K562 (cell line): ENCODE data around the gene PTPRF.

Source experiments
- CTCF ChIP-seq, 3 experiments: IDR thresholded peaks in 2 of 3; conservative IDR thresholded peaks in 1 of 3; 2 replicates each; pipeline ENCODE4 v1.5.1; 2011 to 2012; ENCODE audit warnings: low read length in 3 of 3, mild to moderate bottlenecking in 3 of 3, control low read depth in 2 of 3, improper control_type of control experiment in 1 of 3, inconsistent platforms in 1 of 3, low read depth in 1 of 3, mixed read lengths in 1 of 3, moderate library complexity in 1 of 3; ENCODE audit not compliant: insufficient read depth in 2 of 3
- EP400 ChIP-seq: fragments of 450-650 bp; IDR thresholded peaks from 2 replicates; pipeline ENCODE4 v1.6.1; 2017; ENCODE audit warnings: antibody characterized with exemption, mild to moderate bottlenecking, moderate library complexity
- FOSL1 ChIP-seq: fragments of 200-800 bp; sonication (Bioruptor generic); conservative IDR thresholded peaks from 2 replicates; pipeline ENCODE4 v1.6.1; 2016; ENCODE audit warnings: missing genetic modification characterization, missing compliant biosample characterization
- JUND ChIP-seq, 2 experiments: IDR thresholded peaks; 2 replicates in 1 of 2; 3 replicates in 1 of 2; pipeline ENCODE4 v1.6.1; 2011; ENCODE audit warnings: borderline replicate concordance in 2 of 2, low read depth in 2 of 2, low read length in 2 of 2, improper control_type of control experiment in 1 of 2, missing biosample characterization in 1 of 2, missing genetic modification characterization in 1 of 2, missing genetic modification reagents in 1 of 2
- NCOA2 ChIP-seq, 2 experiments: fragments of 450-650 bp; IDR thresholded peaks; 2 replicates each; pipeline ENCODE4 v1.6.1; 2018; ENCODE audit warnings: mild to moderate bottlenecking in 2 of 2, moderate library complexity in 1 of 2; ENCODE audit not compliant: partially characterized antibody in 2 of 2
- POLR2A ChIP-seq: fragments of 450-650 bp; conservative IDR thresholded peaks from 2 replicates; pipeline ENCODE4 v1.6.1; 2016
- TRIM24 ChIP-seq, 2 experiments: fragments of 450-650 bp; IDR thresholded peaks; 2 replicates each; pipeline ENCODE4 v1.6.1; 2016
- TF ChIP-seq, protein P1 (sequence below): fragments of 250-450 bp; sonication (Bioruptor Pico); IDR thresholded peaks from 2 replicates; pipeline ENCODE4 v1.4.0; 2020; ENCODE audit warnings: mild to moderate bottlenecking
- TF ChIP-seq, protein P2 (sequence below), 2 experiments: fragments of 450-650 bp; formaldehyde crosslinking in 1 of 2; IDR thresholded peaks; 2 replicates each; pipeline versions ENCODE4 v1.4.0 to v1.6.1; 2014 to 2020; ENCODE audit warnings: mild to moderate bottlenecking in 2 of 2, borderline replicate concordance in 1 of 2, low read depth in 1 of 2

- TF ChIP-seq POLR2A (no peak), EP400 (peak; percentile 87), CTCF (IDR thresholded peaks at IDR 0.05 in 2 of 3, conservative IDR thresholded peaks at IDR 0.05 in 1 of 3; ENCODE audit: insufficient read depth in 2 of 3, low read depth in 1 of 3, low read length in 3 of 3) (0 out of 6 replicates have a peak, but pooled peaks of 1 of the 3 experiments have one; percentile 12), TRIM24 (IDR thresholded peaks at IDR 0.05) (peak; percentile 100), JUND (IDR thresholded peaks at IDR 0.05; ENCODE audit: borderline replicate concordance, low read depth, low read length) (peak; percentile 96), JUND (tag; IDR thresholded peaks at IDR 0.05; ENCODE audit: borderline replicate concordance, low read depth, low read length) (peak; percentile 94; the same call in 2 of the 3 replicates), FOSL1 (tag) (peak; percentile 98), NCOA2 (IDR thresholded peaks at IDR 0.05; ENCODE audit: partially characterized antibody in 2 of 2) (peak in 1 of 2 experiments; percentile 93)
- TF ChIP-seq, protein P1, sequence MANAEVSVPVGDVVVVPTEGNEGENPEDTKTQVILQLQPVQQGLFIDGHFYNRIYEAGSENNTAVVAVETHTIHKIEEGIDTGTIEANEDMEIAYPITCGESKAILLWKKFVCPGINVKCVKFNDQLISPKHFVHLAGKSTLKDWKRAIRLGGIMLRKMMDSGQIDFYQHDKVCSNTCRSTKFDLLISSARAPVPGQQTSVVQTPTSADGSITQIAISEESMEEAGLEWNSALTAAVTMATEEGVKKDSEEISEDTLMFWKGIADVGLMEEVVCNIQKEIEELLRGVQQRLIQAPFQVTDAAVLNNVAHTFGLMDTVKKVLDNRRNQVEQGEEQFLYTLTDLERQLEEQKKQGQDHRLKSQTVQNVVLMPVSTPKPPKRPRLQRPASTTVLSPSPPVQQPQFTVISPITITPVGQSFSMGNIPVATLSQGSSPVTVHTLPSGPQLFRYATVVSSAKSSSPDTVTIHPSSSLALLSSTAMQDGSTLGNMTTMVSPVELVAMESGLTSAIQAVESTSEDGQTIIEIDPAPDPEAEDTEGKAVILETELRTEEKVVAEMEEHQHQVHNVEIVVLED (CRISPR knock-in tag) = peak; percentile 28; the same call in 1 of the 2 replicates
- TF ChIP-seq, protein P2, sequence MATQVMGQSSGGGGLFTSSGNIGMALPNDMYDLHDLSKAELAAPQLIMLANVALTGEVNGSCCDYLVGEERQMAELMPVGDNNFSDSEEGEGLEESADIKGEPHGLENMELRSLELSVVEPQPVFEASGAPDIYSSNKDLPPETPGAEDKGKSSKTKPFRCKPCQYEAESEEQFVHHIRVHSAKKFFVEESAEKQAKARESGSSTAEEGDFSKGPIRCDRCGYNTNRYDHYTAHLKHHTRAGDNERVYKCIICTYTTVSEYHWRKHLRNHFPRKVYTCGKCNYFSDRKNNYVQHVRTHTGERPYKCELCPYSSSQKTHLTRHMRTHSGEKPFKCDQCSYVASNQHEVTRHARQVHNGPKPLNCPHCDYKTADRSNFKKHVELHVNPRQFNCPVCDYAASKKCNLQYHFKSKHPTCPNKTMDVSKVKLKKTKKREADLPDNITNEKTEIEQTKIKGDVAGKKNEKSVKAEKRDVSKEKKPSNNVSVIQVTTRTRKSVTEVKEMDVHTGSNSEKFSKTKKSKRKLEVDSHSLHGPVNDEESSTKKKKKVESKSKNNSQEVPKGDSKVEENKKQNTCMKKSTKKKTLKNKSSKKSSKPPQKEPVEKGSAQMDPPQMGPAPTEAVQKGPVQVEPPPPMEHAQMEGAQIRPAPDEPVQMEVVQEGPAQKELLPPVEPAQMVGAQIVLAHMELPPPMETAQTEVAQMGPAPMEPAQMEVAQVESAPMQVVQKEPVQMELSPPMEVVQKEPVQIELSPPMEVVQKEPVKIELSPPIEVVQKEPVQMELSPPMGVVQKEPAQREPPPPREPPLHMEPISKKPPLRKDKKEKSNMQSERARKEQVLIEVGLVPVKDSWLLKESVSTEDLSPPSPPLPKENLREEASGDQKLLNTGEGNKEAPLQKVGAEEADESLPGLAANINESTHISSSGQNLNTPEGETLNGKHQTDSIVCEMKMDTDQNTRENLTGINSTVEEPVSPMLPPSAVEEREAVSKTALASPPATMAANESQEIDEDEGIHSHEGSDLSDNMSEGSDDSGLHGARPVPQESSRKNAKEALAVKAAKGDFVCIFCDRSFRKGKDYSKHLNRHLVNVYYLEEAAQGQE (IDR thresholded peaks at IDR 0.05; ENCODE audit: borderline replicate concordance) = peak; percentile 55; the same call in 1 of the 2 replicates
- TF ChIP-seq, protein P2 (CRISPR knock-in tag; IDR thresholded peaks at IDR 0.05; ENCODE audit: low read depth) = no peak
These were observed 7.8 kb upstream of the PTPRF start for GRCh38 chr1:43522776-43523480.
